ENCODE measurements around the gene RAPGEF1.

- TF ChIP-seq CTCF (IDR thresholded peaks at IDR 0.05) (no peak), POLR2A (IDR thresholded peaks at IDR 0.05) (no peak)
Observed at GRCh38 chr9:131708226-131709002, 31.5 kb downstream of the RAPGEF1 start.

Measured in uterus (tissue), 2 donors.